AG04450 (cell line): ENCODE results near the gene SATB1. TPM values are rescaled to one million over a fixed set of nuclear protein-coding genes. Genes with fewer than 3 reads are reported as not detected.

Source experiments
- CTCF ChIA-PET: fragments of 300-600, 350-600 bp; formaldehyde crosslinking; extraction: SDS; loops from one replicate; lab custom pipeline; 2022; ENCODE audit warnings: antibody characterized with exemption, inconsistent platforms; lab: Charles Lee
- POLR2A ChIA-PET: fragments of 350-600 bp; formaldehyde crosslinking; extraction: SDS; loops from one replicate; lab custom pipeline; 2021; ENCODE audit warnings: antibody characterized with exemption, inconsistent platforms; lab: Yijun Ruan, JAX
- DNase-seq: peaks from one replicate; pipeline ENCODE4 v3.0.0-alpha.2; 2011; ENCODE audit warnings: low read depth, low spot score
- H3K27ac ChIP-seq: one replicate; pipeline ENCODE4 v1.5.1; 2012; ENCODE audit warnings: low read depth, low read length, control low read depth
- H3K27me3 ChIP-seq: one replicate; pipeline ENCODE4 v1.6.0; 2012; ENCODE audit warnings: low read length; ENCODE audit not compliant: control insufficient read depth, insufficient read depth
- H3K4me3 ChIP-seq: 2 replicates; pipeline ENCODE4 v1.5.1; 2011; ENCODE audit warnings: mild to moderate bottlenecking, low read depth, low read length, control low read depth
- H3K9me3 ChIP-seq: 2 replicates; pipeline ENCODE4 v1.5.1; 2012; ENCODE audit warnings: low read length; ENCODE audit not compliant: control insufficient read depth, insufficient read depth
- CTCF ChIP-seq: IDR thresholded peaks from 2 replicates; pipeline ENCODE4 v1.5.1; 2011; ENCODE audit warnings: low read depth, low read length, control low read depth, inconsistent platforms
- polyA plus RNA-seq: library from polyadenylated mRNA; depleted of rRNA; stranded (reverse); fragments of >200 nt; gene quantifications from 2 replicates; pipeline ENCODE4 v1.2.3, GENCODE V29; 2011

SATB1 gene
- polyA plus RNA-seq, 1 experiment = 12.3 TPM

GRCh38 chr3:18439281-18439680, 14.1 kb upstream of the SATB1 start:
- CTCF ChIA-PET = no interaction called here
- Histone ChIP-seq H3K27me3 (peaks cover 14% of the 10 kb centered on the region), H3K9me3 (no peaks in the 10 kb centered on the region; the same call in 1 of the 2 replicates), H3K4me3 (no peak overlapping the region), H3K27ac (no peak overlapping the region)
- TF ChIP-seq CTCF = no peak
- no peak for DNase-seq
- POLR2A ChIA-PET = no interaction called here

GRCh38 chr3:18438586-18438985, 13.4 kb upstream of the SATB1 start:
- no peak overlapping the region for H3K27ac ChIP-seq
- ChIA-PET CTCF (no interaction called here), POLR2A (no interaction called here)
- peaks cover 7% of the 10 kb centered on the region for H3K27me3 ChIP-seq
- H3K4me3 ChIP-seq = no peak overlapping the region
- no peaks in the 10 kb centered on the region; the same call in 1 of the 2 replicates for H3K9me3 ChIP-seq
- DNase-seq = no peak
- no peak for TF ChIP-seq CTCF

- no peak for DNase-seq
- TF ChIP-seq CTCF = no peak
- Histone ChIP-seq H3K27me3 (no peaks in the 10 kb centered on the region), H3K27ac (no peak overlapping the region), H3K4me3 (no peak overlapping the region), H3K9me3 (no peaks in the 10 kb centered on the region)
- POLR2A ChIA-PET = no interaction called here
- CTCF ChIA-PET = no interaction called here
Measured at GRCh38 chr3:18436213-18436612, 11.1 kb upstream of the SATB1 start.

- no peak for TF ChIP-seq CTCF
- Histone ChIP-seq H3K9me3 (no peaks in the 10 kb centered on the region), H3K27me3 (no peaks in the 10 kb centered on the region), H3K4me3 (no peak overlapping the region), H3K27ac (no peak overlapping the region)
- no peak for DNase-seq
- CTCF ChIA-PET = no interaction called here
- POLR2A ChIA-PET = no interaction called here
Measured at GRCh38 chr3:18434711-18435110, 9.6 kb upstream of the SATB1 start.

GRCh38 chr3:18432752-18433151, 7.6 kb upstream of the SATB1 start:
- Histone ChIP-seq H3K9me3 (no peaks in the 10 kb centered on the region), H3K27me3 (no peaks in the 10 kb centered on the region), H3K27ac (no peak overlapping the region), H3K4me3 (no peak overlapping the region)
- POLR2A ChIA-PET = no interaction called here
- CTCF ChIA-PET = interaction anchor here (0.7 to 1.3 kb wide), 2 partner anchors 12 to 43 kb away, joined by 3 read pairs; no protein-coding TSS in a partner anchor
- no peak for TF ChIP-seq CTCF
- DNase-seq = no peak
